ENCODE data around the gene TUBGCP3. TPM values are rescaled to one million over a fixed set of nuclear protein-coding genes. Genes with fewer than 3 reads are reported as not detected.

Gene TUBGCP3
- total RNA-seq, 2 experiments from 2014 or later = 19.4 to 36.2 TPM

GRCh38 chr13:112558696-112559418, 29.1 kb downstream of the TUBGCP3 start:
- Histone ChIP-seq H4K20me1 (ENCODE audit: insufficient read depth, low read length) (no peaks in the 10 kb centered on the region), H3K4me3 (ENCODE audit: low read depth, low read length, poor library complexity, severe bottlenecking) (no peak overlapping the region), H3K9me3 (ENCODE audit: low read length) (no peaks in the 10 kb centered on the region), H3K36me3 (ENCODE audit: insufficient read depth, low read length) (peaks cover 67% of the 10 kb centered on the region), H3K4me2 (ENCODE audit: low read length) (no peak overlapping the region), H3K9me2 (ENCODE audit: insufficient read depth, low read length) (no peaks in the 10 kb centered on the region), H3K4me1 (ENCODE audit: insufficient read depth, low read length, poor library complexity, severe bottlenecking) (no peaks in the 10 kb centered on the region), H3K27ac (ENCODE audit: low read depth, low read length, poor library complexity, severe bottlenecking) (no peak overlapping the region), H2AFZ (ENCODE audit: low read length) (no peak overlapping the region), H3K79me2 (ENCODE audit: insufficient read depth, low read depth, low read length) (no peaks in the 10 kb centered on the region)
- TF ChIP-seq CTCF (conservative IDR thresholded peaks at IDR 0.05; ENCODE audit: low read length) = no peak
- no peak for TF ChIP-seq EZH2phosphoT487 (IDR thresholded peaks at IDR 0.05; ENCODE audit: borderline replicate concordance, low read depth, low read length)
- POLR2A ChIA-PET = no interaction called here
- intact Hi-C loops (cut with micrococcal nuclease; ENCODE audit: unreplicated experiment) = no loop called here
- CTCF ChIA-PET (ENCODE audit: unreplicated experiment) = no interaction called here
- BruUV-seq (replicated peaks) = no TSS peak
- DNase-seq (ENCODE audit: low spot score) = no peak

- intact Hi-C loops (cut with micrococcal nuclease; ENCODE audit: unreplicated experiment) = no loop called here
- POLR2A ChIA-PET = no interaction called here
These were observed 31.4 kb downstream of the TUBGCP3 start for GRCh38 chr13:112556600-112556999.

More at GRCh38 chr13:112556600-112556999, 31.4 kb downstream of the TUBGCP3 start:
- Histone ChIP-seq H3K9me2 (ENCODE audit: insufficient read depth, low read length) (no peaks in the 10 kb centered on the region), H3K4me2 (ENCODE audit: low read length) (no peak overlapping the region), H3K79me2 (ENCODE audit: insufficient read depth, low read depth, low read length) (no peaks in the 10 kb centered on the region), H3K4me3 (ENCODE audit: low read depth, low read length, poor library complexity, severe bottlenecking) (no peak overlapping the region), H3K27ac (ENCODE audit: low read depth, low read length, poor library complexity, severe bottlenecking) (no peak overlapping the region), H4K20me1 (ENCODE audit: insufficient read depth, low read length) (no peaks in the 10 kb centered on the region), H3K9me3 (ENCODE audit: low read length) (no peaks in the 10 kb centered on the region), H3K36me3 (ENCODE audit: insufficient read depth, low read length) (peaks cover 68% of the 10 kb centered on the region), H2AFZ (ENCODE audit: low read length) (no peak overlapping the region), H3K4me1 (ENCODE audit: insufficient read depth, low read length, poor library complexity, severe bottlenecking) (no peaks in the 10 kb centered on the region)
- CTCF ChIA-PET (ENCODE audit: unreplicated experiment) = no interaction called here
- DNase-seq (ENCODE audit: low spot score) = no peak
- BruUV-seq (replicated peaks) = no TSS peak
- no peak for TF ChIP-seq EZH2phosphoT487 (IDR thresholded peaks at IDR 0.05; ENCODE audit: borderline replicate concordance, low read depth, low read length)
- no peak for TF ChIP-seq CTCF (conservative IDR thresholded peaks at IDR 0.05; ENCODE audit: low read length)

Data from OCI-LY7 (cell line).